H9 (cell line): Measurements from ENCODE around the gene PRCD. TPM values are rescaled to one million over a fixed set of nuclear protein-coding genes. Genes with fewer than 3 reads are reported as not detected.

Experiments
- DNase-seq: peaks from one replicate; pipeline ENCODE4 v3.0.0-alpha.2; 2017
- H2AFZ ChIP-seq: one replicate; pipeline ENCODE4 v1.6.1; 2013; ENCODE audit warnings: mild to moderate bottlenecking, low read length, control low read depth, moderate library complexity
- H2AK5ac ChIP-seq: 2 replicates; pipeline ENCODE4 v1.6.1; 2013; ENCODE audit warnings: low read length, control low read depth, mixed read lengths; ENCODE audit not compliant: insufficient read length
- H2BK120ac ChIP-seq: one replicate; pipeline ENCODE4 v1.6.1; 2013; ENCODE audit warnings: low read depth, mild to moderate bottlenecking, low read length, control low read depth, inconsistent platforms; ENCODE audit not compliant: poor library complexity, severe bottlenecking
- H2BK12ac ChIP-seq: 2 replicates; pipeline ENCODE4 v1.6.1; 2013; ENCODE audit warnings: low read length, control low read depth, mixed read lengths, low read depth; ENCODE audit not compliant: insufficient read length
- H2BK15ac ChIP-seq: 2 replicates; pipeline ENCODE4 v1.6.1; 2013; ENCODE audit warnings: low read depth, low read length, control low read depth
- H2BK20ac ChIP-seq: one replicate; pipeline ENCODE4 v1.6.1; 2013; ENCODE audit warnings: low read depth, mild to moderate bottlenecking, low read length, control low read depth, inconsistent platforms; ENCODE audit not compliant: poor library complexity, severe bottlenecking
- H2BK5ac ChIP-seq: 2 replicates; pipeline ENCODE4 v1.6.1; 2013; ENCODE audit warnings: low read length, control low read depth, mixed read lengths; ENCODE audit not compliant: insufficient read length
- H3K14ac ChIP-seq: 2 replicates; pipeline ENCODE4 v1.6.1; 2013; ENCODE audit warnings: low read length, control low read depth; ENCODE audit not compliant: insufficient read depth
- H3K18ac ChIP-seq: 2 replicates; pipeline ENCODE4 v1.6.1; 2013; ENCODE audit warnings: low read depth, mild to moderate bottlenecking, mixed read lengths, low read length, control low read depth; ENCODE audit not compliant: insufficient read length
- H3K23ac ChIP-seq: 2 replicates; pipeline ENCODE4 v1.6.1; 2013; ENCODE audit warnings: low read length, control low read depth, mixed read lengths, low read depth; ENCODE audit not compliant: insufficient read length
- H3K23me2 ChIP-seq: 2 replicates; pipeline ENCODE4 v1.6.1; 2013; ENCODE audit warnings: low read depth, mild to moderate bottlenecking, mixed read lengths, low read length, control low read depth; ENCODE audit not compliant: insufficient read length, poor library complexity, severe bottlenecking
- H3K27ac ChIP-seq: 2 replicates; pipeline ENCODE4 v1.5.1; 2013; ENCODE audit warnings: low read length, control low read depth, mixed read lengths, low read depth; ENCODE audit not compliant: insufficient read length
- H3K27me3 ChIP-seq: 2 replicates; pipeline ENCODE4 v1.6.1; 2013; ENCODE audit warnings: low read length, control low read depth, inconsistent platforms; ENCODE audit not compliant: insufficient read depth
- H3K4ac ChIP-seq: 2 replicates; pipeline ENCODE4 v1.6.1; 2013; ENCODE audit warnings: low read depth, mild to moderate bottlenecking, control low read depth, inconsistent platforms, low read length, moderate library complexity
- H3K4me1 ChIP-seq: 2 replicates; pipeline ENCODE4 v1.6.1; 2013; ENCODE audit warnings: low read length, control low read depth, inconsistent platforms; ENCODE audit not compliant: insufficient read depth
- H3K4me2 ChIP-seq: 2 replicates; pipeline ENCODE4 v1.6.1; 2013; ENCODE audit warnings: low read length, control low read depth, mixed read lengths; ENCODE audit not compliant: insufficient read length, insufficient read depth
- H3K56ac ChIP-seq: 2 replicates; pipeline ENCODE4 v1.6.1; 2013; ENCODE audit warnings: low read depth, mild to moderate bottlenecking, mixed read lengths, low read length, control low read depth; ENCODE audit not compliant: insufficient read length
- H3K79me1 ChIP-seq: 2 replicates; pipeline ENCODE4 v1.6.1; 2013; ENCODE audit warnings: low read depth, mild to moderate bottlenecking, moderate library complexity, low read length, control low read depth, inconsistent platforms; ENCODE audit not compliant: insufficient read depth, poor library complexity, severe bottlenecking
- H3K79me2 ChIP-seq: 2 replicates; pipeline ENCODE4 v1.6.1; 2013; ENCODE audit warnings: low read length, control low read depth, inconsistent platforms; ENCODE audit not compliant: insufficient read depth
- H3K9ac ChIP-seq: 2 replicates; pipeline ENCODE4 v1.6.1; 2013; ENCODE audit warnings: low read length, control low read depth, mixed read lengths; ENCODE audit not compliant: insufficient read length; ENCODE audit errors: extremely low read depth
- H3K9me3 ChIP-seq: one replicate; pipeline ENCODE4 v1.6.1; 2013; ENCODE audit warnings: low read depth, low read length, inconsistent platforms; ENCODE audit not compliant: control insufficient read depth
- H3T11ph ChIP-seq: one replicate; pipeline ENCODE4 v1.6.1; 2013; ENCODE audit warnings: mild to moderate bottlenecking, low read length, control low read depth, inconsistent platforms
- H4K20me1 ChIP-seq: one replicate; pipeline ENCODE4 v1.6.1; 2013; ENCODE audit not compliant: control insufficient read depth, insufficient read length, insufficient read depth
- H4K5ac ChIP-seq: 2 replicates; pipeline ENCODE4 v1.6.1; 2013; ENCODE audit warnings: low read depth, mild to moderate bottlenecking, mixed read lengths, low read length, control low read depth; ENCODE audit not compliant: insufficient read length
- H4K8ac ChIP-seq: replicated peaks from 2 replicates; pipeline ENCODE4 v1.6.1; 2013; ENCODE audit warnings: low read length, control low read depth, mixed read lengths, low read depth; ENCODE audit not compliant: insufficient read length
- H4K91ac ChIP-seq: 2 replicates; pipeline ENCODE4 v1.6.1; 2013; ENCODE audit warnings: low read depth, mild to moderate bottlenecking, moderate library complexity, mixed read lengths, low read length, control low read depth; ENCODE audit not compliant: insufficient read length
- H3K27ac Mint-ChIP-seq, 3 experiments: 2 replicates in 2 of 3; 3 replicates in 1 of 3; pipeline ENCODE4 v1.8.0; 2020 to 2021; ENCODE audit warnings: mixed read lengths in 3 of 3, mild to moderate bottlenecking in 1 of 3, moderate library complexity in 1 of 3
- H3K27me3 Mint-ChIP-seq: 2 replicates; pipeline ENCODE4 v1.8.0; 2021; ENCODE audit warnings: low read depth, mild to moderate bottlenecking, moderate library complexity, mixed read lengths
- H3K36me3 Mint-ChIP-seq, 3 experiments: 2 replicates in 2 of 3; 3 replicates in 1 of 3; pipeline ENCODE4 v1.8.0; 2020 to 2021; ENCODE audit warnings: low read depth in 3 of 3, mixed read lengths in 3 of 3; ENCODE audit not compliant: insufficient read depth in 1 of 3
- H3K4me1 Mint-ChIP-seq, 2 experiments: 2 replicates each; pipeline ENCODE4 v1.8.0; 2020; ENCODE audit warnings: mixed read lengths in 2 of 2
- H3K4me3 Mint-ChIP-seq, 2 experiments: 2 replicates in 1 of 2; 3 replicates in 1 of 2; pipeline ENCODE4 v1.8.0; 2020 to 2021; ENCODE audit warnings: mild to moderate bottlenecking in 2 of 2, mixed read lengths in 2 of 2, moderate library complexity in 1 of 2
- H3K9me3 Mint-ChIP-seq, 2 experiments: 2 replicates in 1 of 2; 3 replicates in 1 of 2; pipeline ENCODE4 v1.8.0; 2020; ENCODE audit warnings: mild to moderate bottlenecking in 2 of 2, mixed read lengths in 2 of 2, moderate library complexity in 1 of 2
- WGBS: extraction: QIAGEN DNeasy Blood & Tissue Kit; methylation state at CpG from one replicate; pipeline ENCODE4 v1.1.7; 2013; ENCODE audit warnings: missing lambda C conversion rate, low lambda C conversion rate, mixed read lengths; ENCODE audit not compliant: insufficient read length; ENCODE audit errors: extremely low coverage; 5-methylcytosine and 5-hydroxymethylcytosine counted together
- total RNA-seq: library from RNA; stranded (reverse); gene quantifications from 2 replicates; pipeline ENCODE4 v1.2.1, GENCODE V29; 2021
- TF ChIP-seq, protein P1 (sequence below): fragments of 200-600 bp; sonication (generic); conservative IDR thresholded peaks from 3 replicates; pipeline ENCODE4 v1.8.0; 2021; ENCODE audit warnings: antibody characterized with exemption, mild to moderate bottlenecking

PRCD gene
- total RNA-seq, 1 experiment from 2014 or later, result 0.46 TPM

DNA sequence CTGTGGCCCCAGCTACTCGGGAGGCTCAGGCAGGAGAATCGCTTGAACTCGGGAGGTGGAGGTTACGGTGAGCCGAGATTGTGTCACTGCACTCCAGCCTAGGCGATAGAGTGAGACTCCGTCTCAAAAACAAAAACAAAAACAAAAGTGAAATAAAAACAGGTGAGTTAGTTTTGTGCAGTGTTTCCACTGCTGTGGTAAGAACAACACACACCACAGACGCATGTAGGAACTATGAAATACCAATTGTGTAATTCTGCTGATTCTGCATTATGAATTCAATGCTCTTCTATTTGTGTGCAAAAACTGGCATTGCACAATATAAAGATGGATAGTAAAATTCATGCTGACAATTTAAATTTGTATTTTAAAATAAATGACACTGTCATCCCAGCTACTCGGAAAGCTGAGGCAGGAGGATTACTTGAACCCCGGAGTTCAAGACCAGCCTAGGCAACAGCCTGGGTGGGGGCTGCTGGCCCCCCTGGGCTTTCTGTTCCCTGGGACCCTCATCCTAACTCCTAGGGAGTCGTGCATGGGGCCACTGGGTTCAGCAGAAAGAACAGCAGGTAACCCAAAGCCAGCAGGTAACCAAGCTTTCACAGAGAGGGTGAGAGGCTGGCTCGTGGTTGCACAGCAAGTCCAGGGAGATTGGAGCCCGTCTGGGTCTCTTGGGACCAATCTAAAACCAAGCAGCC, 28.0 kb upstream of the PRCD start:
- Histone ChIP-seq H3K27ac (no peak overlapping the region), H3K9ac (no peak overlapping the region), H2BK12ac (no peak overlapping the region), H3K27me3 (no peaks in the 10 kb centered on the region), H2BK20ac (no peak overlapping the region), H3K18ac (no peak overlapping the region), H3K4me2 (no peak overlapping the region), H3K14ac (no peak overlapping the region), H2AFZ (no peak overlapping the region), H3K23me2 (no peaks in the 10 kb centered on the region), H4K5ac (no peak overlapping the region), H3K4me1 (no peaks in the 10 kb centered on the region), H3T11ph (no peak overlapping the region), H4K8ac (no peak overlapping the region), H2BK15ac (no peak overlapping the region), H4K20me1 (no peaks in the 10 kb centered on the region), H2BK120ac (no peak overlapping the region), H3K4ac (no peak overlapping the region), H3K79me2 (no peaks in the 10 kb centered on the region), H4K91ac (no peak overlapping the region), H3K79me1 (no peaks in the 10 kb centered on the region), H2AK5ac (no peak overlapping the region), H3K56ac (no peak overlapping the region), H3K9me3 (no peaks in the 10 kb centered on the region), H2BK5ac (no peak overlapping the region), H3K23ac (no peak overlapping the region)
- no peaks in the 10 kb centered on the region for H3K36me3 Mint-ChIP-seq
- H3K27ac Mint-ChIP-seq, result no peak overlapping the region; a peak in 1 of 7 replicates
- no peaks in the 10 kb centered on the region; a peak in 1 of 5 replicates for H3K9me3 Mint-ChIP-seq
- no CpG with 5 or more reads among the region's 13 CpGs for WGBS
- DNase-seq, result no peak
- no peak overlapping the region for H3K4me3 Mint-ChIP-seq
- H3K4me1 Mint-ChIP-seq, result peaks cover 0 to 5% of the 10 kb centered on the region in 2 experiments; a peak in 1 of 4 replicates
- TF ChIP-seq, protein P1, sequence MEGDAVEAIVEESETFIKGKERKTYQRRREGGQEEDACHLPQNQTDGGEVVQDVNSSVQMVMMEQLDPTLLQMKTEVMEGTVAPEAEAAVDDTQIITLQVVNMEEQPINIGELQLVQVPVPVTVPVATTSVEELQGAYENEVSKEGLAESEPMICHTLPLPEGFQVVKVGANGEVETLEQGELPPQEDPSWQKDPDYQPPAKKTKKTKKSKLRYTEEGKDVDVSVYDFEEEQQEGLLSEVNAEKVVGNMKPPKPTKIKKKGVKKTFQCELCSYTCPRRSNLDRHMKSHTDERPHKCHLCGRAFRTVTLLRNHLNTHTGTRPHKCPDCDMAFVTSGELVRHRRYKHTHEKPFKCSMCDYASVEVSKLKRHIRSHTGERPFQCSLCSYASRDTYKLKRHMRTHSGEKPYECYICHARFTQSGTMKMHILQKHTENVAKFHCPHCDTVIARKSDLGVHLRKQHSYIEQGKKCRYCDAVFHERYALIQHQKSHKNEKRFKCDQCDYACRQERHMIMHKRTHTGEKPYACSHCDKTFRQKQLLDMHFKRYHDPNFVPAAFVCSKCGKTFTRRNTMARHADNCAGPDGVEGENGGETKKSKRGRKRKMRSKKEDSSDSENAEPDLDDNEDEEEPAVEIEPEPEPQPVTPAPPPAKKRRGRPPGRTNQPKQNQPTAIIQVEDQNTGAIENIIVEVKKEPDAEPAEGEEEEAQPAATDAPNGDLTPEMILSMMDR, result no peak
- peaks cover 28% of the 10 kb centered on the region for H3K27me3 Mint-ChIP-seq
